ENCODE results near the gene MKX.

The MKX gene

GRCh38 chr10:27752673-27753237 lies 7.1 kb upstream of the MKX start:
- no peaks in the 10 kb centered on the region for H3K9me3 ChIP-seq (ENCODE audit: insufficient read depth, low read depth, low read length)
- H3K36me3 ChIP-seq (ENCODE audit: insufficient read depth, low read depth, low read length), result no peaks in the 10 kb centered on the region
- H3K4me3 ChIP-seq (ENCODE audit: low read length), result no peak overlapping the region
- peaks cover 53% of the 10 kb centered on the region for H3K27me3 ChIP-seq (ENCODE audit: insufficient read depth, low read length)
- H3K4me1 ChIP-seq (ENCODE audit: insufficient read depth, low read length), result no peaks in the 10 kb centered on the region
- H3K27ac ChIP-seq (ENCODE audit: low read length), result no peak overlapping the region
- no peak overlapping the region for H3K9ac ChIP-seq (ENCODE audit: low read depth, low read length)

DNA sequence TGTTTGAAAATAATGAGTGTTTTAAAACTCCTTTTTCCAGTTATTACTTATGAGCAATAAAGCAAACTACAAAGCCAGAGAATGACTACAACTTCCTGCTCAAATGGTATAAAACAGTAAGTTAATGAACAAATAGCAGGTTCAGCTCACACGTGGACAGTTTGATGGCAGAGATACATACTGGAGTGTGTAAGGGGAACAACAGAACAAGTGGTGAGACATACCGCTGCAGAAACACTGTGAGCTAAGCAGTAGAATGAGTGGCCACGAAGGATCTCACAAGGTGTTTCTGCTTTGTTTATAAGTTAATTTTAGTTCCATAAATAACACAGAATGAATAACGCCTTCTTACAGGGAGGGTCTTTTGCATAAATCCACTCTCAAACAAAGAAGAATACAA lies 3.0 kb upstream of the MKX start:
- Histone ChIP-seq H3K9ac (ENCODE audit: low read depth, low read length) (no peak overlapping the region), H3K36me3 (ENCODE audit: insufficient read depth, low read depth, low read length) (no peaks in the 10 kb centered on the region), H3K9me3 (ENCODE audit: insufficient read depth, low read depth, low read length) (no peaks in the 10 kb centered on the region; the same call in 1 of the 2 replicates), H3K27ac (ENCODE audit: low read length) (no peak overlapping the region), H3K27me3 (ENCODE audit: insufficient read depth, low read length) (peaks cover 95% of the 10 kb centered on the region), H3K4me1 (ENCODE audit: insufficient read depth, low read length) (peaks cover 9% of the 10 kb centered on the region; the same call in 1 of the 2 replicates), H3K4me3 (ENCODE audit: low read length) (no peak overlapping the region)

DNA sequence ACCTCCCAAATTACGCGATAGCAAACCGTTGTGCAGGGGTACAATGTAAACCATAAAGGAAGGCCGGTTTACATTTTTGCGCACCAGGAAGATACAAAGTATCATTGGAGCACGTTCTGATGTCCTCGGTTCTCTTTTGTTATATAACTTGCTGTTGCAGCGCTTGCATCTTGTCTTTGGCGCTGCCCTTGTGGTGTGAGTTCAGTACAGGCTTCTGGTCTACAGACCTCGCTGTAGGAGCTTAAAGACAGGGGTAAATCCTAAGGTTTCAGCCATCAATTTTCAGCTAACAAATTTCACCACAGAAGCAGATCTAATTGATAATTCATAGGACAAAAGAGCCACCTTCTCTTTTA lies 1.5 kb upstream of the MKX start:
- Histone ChIP-seq H3K36me3 (ENCODE audit: insufficient read depth, low read depth, low read length) (no peaks in the 10 kb centered on the region), H3K27ac (ENCODE audit: low read length) (no peak overlapping the region), H3K9me3 (ENCODE audit: insufficient read depth, low read depth, low read length) (no peaks in the 10 kb centered on the region; the same call in 1 of the 2 replicates), H3K27me3 (ENCODE audit: insufficient read depth, low read length) (peaks cover 97% of the 10 kb centered on the region), H3K9ac (ENCODE audit: low read depth, low read length) (no peak overlapping the region), H3K4me3 (ENCODE audit: low read length) (peak overlapping the region; percentile 80; the same call in 1 of the 2 replicates), H3K4me1 (ENCODE audit: insufficient read depth, low read length) (peaks cover 9% of the 10 kb centered on the region; the same call in 1 of the 2 replicates)

- peak overlapping the region; percentile 80 for H3K4me3 ChIP-seq (ENCODE audit: low read length)
- H3K36me3 ChIP-seq (ENCODE audit: insufficient read depth, low read depth, low read length), result no peaks in the 10 kb centered on the region
- H3K9me3 ChIP-seq (ENCODE audit: insufficient read depth, low read depth, low read length), result no peaks in the 10 kb centered on the region; the same call in 1 of the 2 replicates
- H3K4me1 ChIP-seq (ENCODE audit: insufficient read depth, low read length), result peaks cover 9% of the 10 kb centered on the region; the same call in 1 of the 2 replicates
- H3K27me3 ChIP-seq (ENCODE audit: insufficient read depth, low read length), result peaks cover 99% of the 10 kb centered on the region
- no peak overlapping the region for H3K27ac ChIP-seq (ENCODE audit: low read length)
- H3K9ac ChIP-seq (ENCODE audit: low read depth, low read length), result peak overlapping the region; percentile 46; the same call in 1 of the 2 replicates
Measured at GRCh38 chr10:27746397-27747095, 927 bp upstream of the MKX start.

GRCh38 chr10:27744802-27745731 lies 552 bp downstream of the MKX start:
- H3K27me3 ChIP-seq (ENCODE audit: insufficient read depth, low read length), result peaks cover 100% of the 10 kb centered on the region
- peak overlapping the region; percentile 80; the same call in 1 of the 2 replicates for H3K4me3 ChIP-seq (ENCODE audit: low read length)

GRCh38 chr10:27743877-27744801 lies 1.5 kb downstream of the MKX start:
- peaks cover 9% of the 10 kb centered on the region; the same call in 1 of the 2 replicates for H3K4me1 ChIP-seq (ENCODE audit: insufficient read depth, low read length)
- peaks cover 99% of the 10 kb centered on the region for H3K27me3 ChIP-seq (ENCODE audit: insufficient read depth, low read length)
- H3K27ac ChIP-seq (ENCODE audit: low read length), result no peak overlapping the region
- H3K36me3 ChIP-seq (ENCODE audit: insufficient read depth, low read depth, low read length), result no peaks in the 10 kb centered on the region
- no peaks in the 10 kb centered on the region; the same call in 1 of the 2 replicates for H3K9me3 ChIP-seq (ENCODE audit: insufficient read depth, low read depth, low read length)
- H3K9ac ChIP-seq (ENCODE audit: low read depth, low read length), result no peak overlapping the region
- H3K4me3 ChIP-seq (ENCODE audit: low read length), result peak overlapping the region; percentile 80

More at GRCh38 chr10:27744802-27745731, 552 bp downstream of the MKX start:
- H3K36me3 ChIP-seq (ENCODE audit: insufficient read depth, low read depth, low read length), result no peaks in the 10 kb centered on the region
- H3K4me1 ChIP-seq (ENCODE audit: insufficient read depth, low read length), result peaks cover 9% of the 10 kb centered on the region; the same call in 1 of the 2 replicates
- H3K27ac ChIP-seq (ENCODE audit: low read length), result no peak overlapping the region
- no peaks in the 10 kb centered on the region; the same call in 1 of the 2 replicates for H3K9me3 ChIP-seq (ENCODE audit: insufficient read depth, low read depth, low read length)
- H3K9ac ChIP-seq (ENCODE audit: low read depth, low read length), result no peak overlapping the region

DNA sequence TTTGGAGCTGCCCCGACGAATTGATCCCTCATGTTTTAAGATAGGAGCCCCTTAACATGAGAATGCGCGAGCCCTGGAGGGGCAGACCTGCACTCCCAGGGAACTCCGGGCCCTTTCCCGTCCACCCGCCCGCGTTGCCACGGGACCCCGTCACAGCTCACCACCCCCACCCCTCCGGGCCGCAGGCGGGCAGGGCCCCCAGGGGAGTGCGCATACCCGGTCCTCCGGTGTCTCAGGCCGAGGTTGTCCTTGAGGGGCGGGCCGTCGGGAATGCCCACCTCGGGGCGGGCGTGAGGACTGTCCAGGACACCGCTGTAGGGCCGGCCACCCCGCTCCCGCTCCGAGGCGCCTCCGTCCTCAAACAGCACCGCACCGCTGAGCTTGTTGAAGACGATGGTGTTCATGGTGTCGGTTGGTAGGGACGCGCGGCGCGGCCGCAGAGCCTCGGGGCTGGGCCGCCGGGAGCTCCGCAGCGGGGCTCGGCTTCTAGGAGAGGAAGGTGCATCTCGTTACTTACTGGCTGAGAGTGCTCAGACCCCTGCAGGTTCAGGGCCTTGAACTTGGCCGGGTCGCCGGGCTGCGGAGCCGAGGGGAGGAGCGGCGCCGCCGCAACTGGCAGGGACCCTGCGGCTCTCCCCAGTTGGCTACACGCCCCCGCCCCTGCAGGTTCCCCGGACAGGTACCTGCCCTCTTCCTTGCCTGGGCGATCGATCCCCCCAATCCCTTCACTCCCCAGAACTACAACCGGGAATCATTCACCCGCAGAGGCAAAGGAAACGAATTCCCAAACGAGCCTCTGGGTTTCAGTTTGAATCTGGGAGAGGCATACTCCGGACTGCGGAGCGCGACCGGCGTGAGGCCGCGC lies 2.4 kb downstream of the MKX start:
- H3K36me3 ChIP-seq (ENCODE audit: insufficient read depth, low read depth, low read length), result no peaks in the 10 kb centered on the region
- no peaks in the 10 kb centered on the region; the same call in 1 of the 2 replicates for H3K9me3 ChIP-seq (ENCODE audit: insufficient read depth, low read depth, low read length)
- H3K27me3 ChIP-seq (ENCODE audit: insufficient read depth, low read length), result peaks cover 90% of the 10 kb centered on the region
- H3K4me1 ChIP-seq (ENCODE audit: insufficient read depth, low read length), result peaks cover 9% of the 10 kb centered on the region; the same call in 1 of the 2 replicates
- H3K27ac ChIP-seq (ENCODE audit: low read length), result no peak overlapping the region
- H3K4me3 ChIP-seq (ENCODE audit: low read length), result peak overlapping the region; percentile 80
- peak overlapping the region; percentile 59; the same call in 1 of the 2 replicates for H3K9ac ChIP-seq (ENCODE audit: low read depth, low read length)

- Histone ChIP-seq H3K9ac (ENCODE audit: low read depth, low read length) (peak overlapping the region; percentile 59; the same call in 1 of the 2 replicates), H3K4me3 (ENCODE audit: low read length) (peak overlapping the region; percentile 80), H3K27me3 (ENCODE audit: insufficient read depth, low read length) (peaks cover 84% of the 10 kb centered on the region), H3K9me3 (ENCODE audit: insufficient read depth, low read depth, low read length) (no peaks in the 10 kb centered on the region; the same call in 1 of the 2 replicates), H3K36me3 (ENCODE audit: insufficient read depth, low read depth, low read length) (no peaks in the 10 kb centered on the region), H3K4me1 (ENCODE audit: insufficient read depth, low read length) (peaks cover 9% of the 10 kb centered on the region; the same call in 1 of the 2 replicates), H3K27ac (ENCODE audit: low read length) (no peak overlapping the region)
Measured at GRCh38 chr10:27742195-27743011, 3.2 kb downstream of the MKX start.

DNA sequence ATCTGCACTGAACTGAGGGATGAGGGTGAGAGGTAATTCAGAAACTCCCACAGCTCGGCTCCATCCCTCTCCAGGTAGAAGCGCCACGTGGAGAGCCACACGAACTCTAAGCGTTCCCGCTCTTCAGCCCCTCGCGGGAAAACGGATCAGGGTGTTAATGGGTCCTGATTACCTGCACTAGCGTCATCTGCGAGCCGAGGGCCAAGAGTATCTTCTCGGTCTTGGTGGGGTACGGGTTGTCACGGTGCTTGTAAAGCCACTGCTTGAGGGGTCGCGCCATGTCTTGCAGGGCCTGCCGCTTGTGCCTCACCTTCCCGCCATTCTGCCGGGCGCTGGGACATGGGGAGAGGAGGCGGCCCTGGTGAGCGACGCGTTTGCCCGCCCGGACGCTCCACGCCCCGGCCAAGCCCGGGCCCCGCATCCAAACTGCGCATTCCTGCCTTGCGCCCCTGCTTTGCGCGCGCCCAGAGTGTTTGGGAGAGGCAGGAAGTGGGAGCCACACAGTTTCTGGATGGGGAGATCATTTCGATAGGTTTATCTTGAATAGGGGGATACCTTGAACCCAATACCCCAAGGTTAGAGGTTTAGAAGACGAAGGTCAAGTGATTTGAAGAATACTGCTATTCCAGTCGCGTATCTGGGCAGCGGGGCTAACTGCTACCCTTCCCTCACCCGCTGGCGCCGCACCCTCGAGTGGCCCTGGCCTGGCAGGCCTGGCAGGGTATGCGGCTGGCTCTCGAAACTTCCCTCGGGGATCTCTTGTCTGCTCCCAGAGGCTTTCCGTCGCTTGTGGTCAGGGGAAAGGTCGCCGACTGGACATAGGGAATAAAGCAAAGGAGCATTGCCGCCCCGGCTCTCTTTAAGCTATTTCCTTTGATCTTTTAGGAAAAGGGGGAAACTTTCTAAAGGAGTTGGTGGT lies 4.2 kb downstream of the MKX start:
- Histone ChIP-seq H3K4me1 (ENCODE audit: insufficient read depth, low read length) (peaks cover 6% of the 10 kb centered on the region; the same call in 1 of the 2 replicates), H3K9me3 (ENCODE audit: insufficient read depth, low read depth, low read length) (no peaks in the 10 kb centered on the region; the same call in 1 of the 2 replicates), H3K4me3 (ENCODE audit: low read length) (peak overlapping the region; percentile 80), H3K27ac (ENCODE audit: low read length) (no peak overlapping the region), H3K36me3 (ENCODE audit: insufficient read depth, low read depth, low read length) (no peaks in the 10 kb centered on the region), H3K27me3 (ENCODE audit: insufficient read depth, low read length) (peaks cover 78% of the 10 kb centered on the region), H3K9ac (ENCODE audit: low read depth, low read length) (no peak overlapping the region)

Measured in iPS-20b (cell line).